ENCODE results near the gene RBM17. TPM values are rescaled to one million over a fixed set of nuclear protein-coding genes. Genes with fewer than 3 reads are reported as not detected.

The RBM17 gene
- total RNA-seq, 1 experiment from 2014 or later, result 160 TPM

DNA sequence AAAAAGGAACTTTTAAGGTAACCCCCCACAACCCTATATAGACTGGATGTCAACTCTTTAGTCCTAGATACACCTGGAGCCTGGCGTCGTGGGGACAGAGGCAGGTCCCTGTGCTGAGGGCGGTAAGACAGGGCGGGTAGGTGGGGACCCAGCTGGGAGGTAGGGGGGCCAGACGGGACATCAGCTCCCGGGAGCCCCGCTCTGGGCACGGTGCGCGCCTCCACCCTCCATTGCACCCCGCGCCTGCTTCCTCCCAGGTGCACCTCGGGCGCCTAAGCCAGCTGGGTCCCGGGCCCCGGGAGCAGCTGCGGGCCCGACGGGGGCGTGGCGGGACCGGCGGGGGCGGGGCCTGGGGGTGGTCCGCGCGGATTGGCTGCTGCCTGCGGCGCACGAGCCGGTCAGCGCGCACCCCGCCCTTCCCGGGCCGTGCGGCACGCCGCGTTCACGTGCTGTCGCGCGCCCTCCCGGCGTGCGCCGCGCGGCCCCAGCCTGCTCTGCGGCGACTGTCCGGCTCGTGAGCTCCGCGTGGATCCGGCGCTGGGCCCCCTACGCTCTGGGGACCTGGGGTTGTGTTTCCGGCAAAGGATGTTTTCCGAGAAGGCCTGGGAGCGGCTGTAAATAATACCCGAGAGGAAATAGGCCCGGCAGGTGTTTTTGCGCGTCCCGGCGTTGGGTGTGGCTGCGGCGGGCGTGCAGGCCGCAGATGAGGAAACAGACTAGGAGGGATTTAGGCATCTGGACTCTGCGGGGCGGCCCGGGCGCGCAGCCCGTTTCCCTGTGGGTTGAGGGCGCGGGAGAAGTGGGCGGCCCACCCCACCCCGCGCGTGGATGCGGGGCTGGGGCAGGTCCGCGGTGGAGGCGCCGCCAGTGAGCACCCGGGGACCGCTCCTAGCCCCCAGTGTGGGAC is 74.8 kb downstream of the RBM17 start:
- CTCF ChIA-PET, result interaction anchor here (0.5 to 2.3 kb wide), 6 partner anchors 9 to 55 kb away, joined by 3 to 13 read pairs (median 4); partner anchors contain the start of gene PFKFB3
- ATAC-seq (peak; percentile 88), DNase-seq (ENCODE audit: low spot score) (peak; percentile 81)
- POLR2A ChIA-PET, result interaction anchor here (0.8 to 1.2 kb wide), 2 partner anchors 13 to 39 kb away, joined by 4 to 6 read pairs; partner anchors contain the start of gene PFKFB3
- Mint-ChIP-seq H3K27ac (no peak overlapping the region; the same call in 1 of the 2 replicates), H3K4me1 (peaks cover 23% of the 10 kb centered on the region), H3K4me3 (peak overlapping the region; percentile 78), H3K27me3 (ENCODE audit: low read depth) (peaks cover 6% of the 10 kb centered on the region), H3K9me3 (no peaks in the 10 kb centered on the region), H3K36me3 (peaks cover 3% of the 10 kb centered on the region; the same call in 1 of the 2 replicates)
- no peak for TF ChIP-seq ZNF416 (CRISPR knock-in tag; IDR thresholded peaks at IDR 0.05)
- TF ChIP-seq, protein P1, sequence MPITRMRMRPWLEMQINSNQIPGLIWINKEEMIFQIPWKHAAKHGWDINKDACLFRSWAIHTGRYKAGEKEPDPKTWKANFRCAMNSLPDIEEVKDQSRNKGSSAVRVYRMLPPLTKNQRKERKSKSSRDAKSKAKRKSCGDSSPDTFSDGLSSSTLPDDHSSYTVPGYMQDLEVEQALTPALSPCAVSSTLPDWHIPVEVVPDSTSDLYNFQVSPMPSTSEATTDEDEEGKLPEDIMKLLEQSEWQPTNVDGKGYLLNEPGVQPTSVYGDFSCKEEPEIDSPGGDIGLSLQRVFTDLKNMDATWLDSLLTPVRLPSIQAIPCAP (CRISPR knock-in tag; IDR thresholded peaks at IDR 0.05), result 0 out of 2 replicates have a peak, but pooled peaks have one; percentile 84
- TF ChIP-seq, protein P2, sequence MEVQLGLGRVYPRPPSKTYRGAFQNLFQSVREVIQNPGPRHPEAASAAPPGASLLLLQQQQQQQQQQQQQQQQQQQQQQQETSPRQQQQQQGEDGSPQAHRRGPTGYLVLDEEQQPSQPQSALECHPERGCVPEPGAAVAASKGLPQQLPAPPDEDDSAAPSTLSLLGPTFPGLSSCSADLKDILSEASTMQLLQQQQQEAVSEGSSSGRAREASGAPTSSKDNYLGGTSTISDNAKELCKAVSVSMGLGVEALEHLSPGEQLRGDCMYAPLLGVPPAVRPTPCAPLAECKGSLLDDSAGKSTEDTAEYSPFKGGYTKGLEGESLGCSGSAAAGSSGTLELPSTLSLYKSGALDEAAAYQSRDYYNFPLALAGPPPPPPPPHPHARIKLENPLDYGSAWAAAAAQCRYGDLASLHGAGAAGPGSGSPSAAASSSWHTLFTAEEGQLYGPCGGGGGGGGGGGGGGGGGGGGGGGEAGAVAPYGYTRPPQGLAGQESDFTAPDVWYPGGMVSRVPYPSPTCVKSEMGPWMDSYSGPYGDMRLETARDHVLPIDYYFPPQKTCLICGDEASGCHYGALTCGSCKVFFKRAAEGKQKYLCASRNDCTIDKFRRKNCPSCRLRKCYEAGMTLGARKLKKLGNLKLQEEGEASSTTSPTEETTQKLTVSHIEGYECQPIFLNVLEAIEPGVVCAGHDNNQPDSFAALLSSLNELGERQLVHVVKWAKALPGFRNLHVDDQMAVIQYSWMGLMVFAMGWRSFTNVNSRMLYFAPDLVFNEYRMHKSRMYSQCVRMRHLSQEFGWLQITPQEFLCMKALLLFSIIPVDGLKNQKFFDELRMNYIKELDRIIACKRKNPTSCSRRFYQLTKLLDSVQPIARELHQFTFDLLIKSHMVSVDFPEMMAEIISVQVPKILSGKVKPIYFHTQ (CRISPR knock-in tag; IDR thresholded peaks at IDR 0.05), result no peak
- TF ChIP-seq NFATC4 (CRISPR knock-in tag; IDR thresholded peaks at IDR 0.05), result no peak
- TF ChIP-seq E2F1 (CRISPR knock-in tag; IDR thresholded peaks at IDR 0.05), result no peak
- peak; percentile 68; the same call in 1 of the 2 replicates for TF ChIP-seq ZNF532 (CRISPR knock-in tag; IDR thresholded peaks at IDR 0.05; ENCODE audit: borderline replicate concordance)
- TF ChIP-seq OVOL2 (CRISPR knock-in tag; IDR thresholded peaks at IDR 0.05; ENCODE audit: borderline replicate concordance), result no peak
- TF ChIP-seq MYBL2 (CRISPR knock-in tag; IDR thresholded peaks at IDR 0.05), result peak; percentile 77; the same call in 1 of the 2 replicates
- no peak for TF ChIP-seq RORB (CRISPR knock-in tag; IDR thresholded peaks at IDR 0.05)
- TF ChIP-seq ZNF396 (CRISPR knock-in tag; IDR thresholded peaks at IDR 0.05; ENCODE audit: borderline replicate concordance), result no peak
- TF ChIP-seq SP1 (CRISPR knock-in tag; conservative IDR thresholded peaks at IDR 0.05), result peak; percentile 71
- TF ChIP-seq, protein P3, sequence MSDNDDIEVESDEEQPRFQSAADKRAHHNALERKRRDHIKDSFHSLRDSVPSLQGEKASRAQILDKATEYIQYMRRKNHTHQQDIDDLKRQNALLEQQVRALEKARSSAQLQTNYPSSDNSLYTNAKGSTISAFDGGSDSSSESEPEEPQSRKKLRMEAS (CRISPR knock-in tag; IDR thresholded peaks at IDR 0.05), result peak; percentile 90
- no peak for TF ChIP-seq SMAD4 (CRISPR knock-in tag; IDR thresholded peaks at IDR 0.05)
- TF ChIP-seq FOXK1 (CRISPR knock-in tag; IDR thresholded peaks at IDR 0.05), result peak; percentile 91
- no peak for TF ChIP-seq GTF2I (CRISPR knock-in tag; conservative IDR thresholded peaks at IDR 0.05)
- no peak for TF ChIP-seq GRHL2 (CRISPR knock-in tag; IDR thresholded peaks at IDR 0.05; ENCODE audit: insufficient replicate concordance, severe bottlenecking)
- TF ChIP-seq, protein P4, sequence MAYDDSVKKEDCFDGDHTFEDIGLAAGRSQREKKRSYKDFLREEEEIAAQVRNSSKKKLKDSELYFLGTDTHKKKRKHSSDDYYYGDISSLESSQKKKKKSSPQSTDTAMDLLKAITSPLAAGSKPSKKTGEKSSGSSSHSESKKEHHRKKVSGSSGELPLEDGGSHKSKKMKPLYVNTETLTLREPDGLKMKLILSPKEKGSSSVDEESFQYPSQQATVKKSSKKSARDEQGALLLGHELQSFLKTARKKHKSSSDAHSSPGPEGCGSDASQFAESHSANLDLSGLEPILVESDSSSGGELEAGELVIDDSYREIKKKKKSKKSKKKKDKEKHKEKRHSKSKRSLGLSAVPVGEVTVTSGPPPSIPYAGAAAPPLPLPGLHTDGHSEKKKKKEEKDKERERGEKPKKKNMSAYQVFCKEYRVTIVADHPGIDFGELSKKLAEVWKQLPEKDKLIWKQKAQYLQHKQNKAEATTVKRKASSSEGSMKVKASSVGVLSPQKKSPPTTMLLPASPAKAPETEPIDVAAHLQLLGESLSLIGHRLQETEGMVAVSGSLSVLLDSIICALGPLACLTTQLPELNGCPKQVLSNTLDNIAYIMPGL (CRISPR knock-in tag; IDR thresholded peaks at IDR 0.05), result peak; percentile 70; the same call in 1 of the 2 replicates
- TF ChIP-seq ZNF671 (CRISPR knock-in tag; IDR thresholded peaks at IDR 0.05), result no peak
- TF ChIP-seq NFE2L1 (CRISPR knock-in tag; IDR thresholded peaks at IDR 0.05), result peak; percentile 60; the same call in 1 of the 2 replicates
- TF ChIP-seq RELA (CRISPR knock-in tag; IDR thresholded peaks at IDR 0.05; ENCODE audit: borderline replicate concordance), result no peak
- no peak for TF ChIP-seq PRRX2 (CRISPR knock-in tag; IDR thresholded peaks at IDR 0.05)
- TF ChIP-seq, protein P5, sequence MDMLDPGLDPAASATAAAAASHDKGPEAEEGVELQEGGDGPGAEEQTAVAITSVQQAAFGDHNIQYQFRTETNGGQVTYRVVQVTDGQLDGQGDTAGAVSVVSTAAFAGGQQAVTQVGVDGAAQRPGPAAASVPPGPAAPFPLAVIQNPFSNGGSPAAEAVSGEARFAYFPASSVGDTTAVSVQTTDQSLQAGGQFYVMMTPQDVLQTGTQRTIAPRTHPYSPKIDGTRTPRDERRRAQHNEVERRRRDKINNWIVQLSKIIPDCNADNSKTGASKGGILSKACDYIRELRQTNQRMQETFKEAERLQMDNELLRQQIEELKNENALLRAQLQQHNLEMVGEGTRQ (CRISPR knock-in tag; IDR thresholded peaks at IDR 0.05), result peak; percentile 86
- 0 out of 2 replicates have a peak, but pooled peaks have one; percentile 46 for TF ChIP-seq TEAD4 (CRISPR knock-in tag; IDR thresholded peaks at IDR 0.05)
- TF ChIP-seq ZNF219 (CRISPR knock-in tag; IDR thresholded peaks at IDR 0.05; ENCODE audit: borderline replicate concordance), result peak; percentile 83; the same call in 1 of the 2 replicates
- no peak for TF ChIP-seq JAZF1 (CRISPR knock-in tag; IDR thresholded peaks at IDR 0.05)
